Liver (tissue), 9 donors: Measurements from ENCODE around the gene NUDT2. TPM values are rescaled to one million over a fixed set of nuclear protein-coding genes. Genes with fewer than 3 reads are reported as not detected.
"Not testable (repeated sequence)": the region's sequence is repeated elsewhere in the genome, so short reads cannot be mapped to it uniquely, and the experiment has no call there.

Experiments used
- DNase-seq: peaks from one replicate; pipeline ENCODE4 v3.0.0-alpha.2; 2017; ENCODE audit warnings: low spot score
- H3K27ac ChIP-seq, 2 donors: one replicate each; pipeline ENCODE4 v1.7.0; 2013; ENCODE audit warnings: inconsistent platforms in 2 of 2, low read length in 2 of 2, control low read depth in 1 of 2, low read depth in 1 of 2, mild to moderate bottlenecking in 1 of 2
- H3K27me3 ChIP-seq, 4 donors: one replicate each; pipeline versions ENCODE4 v1.6.1 to v1.7.0; 2013; ENCODE audit warnings: low read length in 3 of 4, inconsistent platforms in 1 of 4, mild to moderate bottlenecking in 1 of 4, moderate library complexity in 1 of 4; ENCODE audit not compliant: control insufficient read depth in 4 of 4, insufficient read depth in 4 of 4
- H3K36me3 ChIP-seq, 4 donors: one replicate each; pipeline versions ENCODE4 v1.6.1 to v1.7.0; 2013; ENCODE audit warnings: low read length in 3 of 4, mild to moderate bottlenecking in 3 of 4, low read depth in 1 of 4, moderate library complexity in 1 of 4; ENCODE audit not compliant: control insufficient read depth in 4 of 4, insufficient read depth in 3 of 4
- H3K4me1 ChIP-seq, 4 donors: one replicate each; pipeline versions ENCODE4 v1.6.1 to v1.7.0; 2013; ENCODE audit warnings: low read length in 3 of 4, mild to moderate bottlenecking in 3 of 4, moderate library complexity in 1 of 4; ENCODE audit not compliant: control insufficient read depth in 4 of 4, insufficient read depth in 4 of 4
- H3K4me3 ChIP-seq, 3 donors: one replicate each; pipeline versions ENCODE4 v1.6.1 to v1.7.0; 2013; ENCODE audit warnings: low read length in 3 of 3, control low read depth in 1 of 3, low read depth in 1 of 3, mild to moderate bottlenecking in 1 of 3
- H3K9ac ChIP-seq, 2 donors: one replicate each; pipeline ENCODE4 v1.7.0; 2013; ENCODE audit warnings: low read length in 2 of 2, mild to moderate bottlenecking in 2 of 2, moderate library complexity in 2 of 2, control low read depth in 1 of 2, low read depth in 1 of 2
- H3K9me3 ChIP-seq, 4 donors: one replicate each; pipeline versions ENCODE4 v1.6.1 to v1.7.0; 2013; ENCODE audit warnings: low read length in 3 of 4; ENCODE audit not compliant: control insufficient read depth in 4 of 4
- CTCF ChIP-seq: fragments of 150-350 bp; IDR thresholded peaks from 2 replicates; pipeline ENCODE4 v1.5.1; 2017; ENCODE audit warnings: improper control_type of control experiment, low read depth, low read length; ENCODE audit not compliant: missing input control
- FOXA1 ChIP-seq: IDR thresholded peaks from 2 replicates; pipeline ENCODE4 v1.6.1; 2016; ENCODE audit warnings: antibody characterized with exemption
- HNF4G ChIP-seq: IDR thresholded peaks from 2 replicates; pipeline ENCODE4 v1.6.1; 2016; ENCODE audit warnings: antibody characterized with exemption
- MAX ChIP-seq: IDR thresholded peaks from 2 replicates; pipeline ENCODE4 v1.6.1; 2016; ENCODE audit warnings: antibody characterized with exemption
- NR2F2 ChIP-seq: IDR thresholded peaks from 2 replicates; pipeline ENCODE4 v1.6.1; 2016; ENCODE audit warnings: antibody characterized with exemption
- RAD21 ChIP-seq, 2 donors: IDR thresholded peaks; 2 replicates each; pipeline ENCODE4 v1.6.1; 2016; ENCODE audit warnings: antibody characterized with exemption in 2 of 2, mild to moderate bottlenecking in 2 of 2
- REST ChIP-seq: IDR thresholded peaks from 2 replicates; pipeline ENCODE4 v1.6.1; 2016; ENCODE audit warnings: antibody characterized with exemption, mild to moderate bottlenecking
- WGBS: extraction: QIAGEN DNeasy Blood & Tissue Kit; methylation state at CpG from one replicate; pipeline ENCODE4 v1.1.7; 2013; 5-methylcytosine and 5-hydroxymethylcytosine counted together
- polyA plus RNA-seq, 2 donors: library from polyadenylated mRNA; stranded (reverse) in 1 of 2; unstranded in 1 of 2; fragments of 200-250 nt in 1 of 2; fragments of >200 nt in 1 of 2; fragmentation: Nextera tagmentation in 1 of 2; extraction: Ambion mirVana in 1 of 2; gene quantifications; one replicate each; pipeline versions ENCODE4 v1.2.1 to v1.2.3, GENCODE V29; 2013 to 2015
- total RNA-seq, 2 donors: library from RNA; depleted of rRNA; stranded (reverse); fragments of >200 nt; gene quantifications; one replicate each; pipeline ENCODE4 v1.2.3, GENCODE V29; 2014
- donor health status: healthy.
- donor health status: healthy.
- donor health status: healthy.
- donor health status: healthy.
- donor health status: healthy.

The NUDT2 gene
- total and polyA plus RNA-seq, 4 donors = 9.2 to 23.5 (median 15.7) TPM

GRCh38 chr9:34335376-34335775 is 6.0 kb downstream of the NUDT2 start:
- Histone ChIP-seq H3K4me1 (peaks cover 2 to 49% (median 24%) of the 10 kb centered on the region in 4 donors), H3K4me3 (no peak overlapping the region), H3K9me3 (no peaks in the 10 kb centered on the region), H3K27me3 (no peaks in the 10 kb centered on the region), H3K27ac (no peak overlapping the region), H3K9ac (no peak overlapping the region), H3K36me3 (peaks cover 0 to 1% (median 0%) of the 10 kb centered on the region in 4 donors)
- WGBS = 89% methylated on average over 4 of the region's 4 CpGs
- TF ChIP-seq NR2F2 = no peak
- TF ChIP-seq FOXA1 = no peak
- no peak for TF ChIP-seq CTCF
- TF ChIP-seq MAX = no peak
- no peak for TF ChIP-seq REST
- DNase-seq = no peak

GRCh38 chr9:34337403-34337802 is 8.0 kb downstream of the NUDT2 start:
- peaks cover 0 to 47% (median 20%) of the 10 kb centered on the region in 4 donors for H3K4me1 ChIP-seq
- H3K27ac ChIP-seq = no peak overlapping the region
- no peaks in the 10 kb centered on the region for H3K9me3 ChIP-seq
- TF ChIP-seq RAD21 (IDR thresholded peaks at IDR 0.05) (peak in 1 of 2 donors; percentile 34), REST (no peak), HNF4G (no peak)
- H3K4me3 ChIP-seq = no peak overlapping the region
- peaks cover 0 to 3% (median under 1%) of the 10 kb centered on the region in 4 donors for H3K36me3 ChIP-seq
- H3K9ac ChIP-seq = no peak overlapping the region
- DNase-seq = no peak
- WGBS = 92% methylated on average over 2 of the region's 2 CpGs
- H3K27me3 ChIP-seq = no peaks in the 10 kb centered on the region

GRCh38 chr9:34338079-34338478 is 8.7 kb downstream of the NUDT2 start:
- not testable (repeated sequence) for H3K36me3 ChIP-seq, H3K9me3 ChIP-seq, H3K4me3 ChIP-seq, H3K27me3 ChIP-seq, DNase-seq, H3K9ac ChIP-seq, H3K27ac ChIP-seq
- peaks cover 1 to 47% (median 20%) of the 10 kb centered on the region in 4 donors for H3K4me1 ChIP-seq
